ENCODE measurements around the gene UBE2I.

Gene UBE2I

DNA sequence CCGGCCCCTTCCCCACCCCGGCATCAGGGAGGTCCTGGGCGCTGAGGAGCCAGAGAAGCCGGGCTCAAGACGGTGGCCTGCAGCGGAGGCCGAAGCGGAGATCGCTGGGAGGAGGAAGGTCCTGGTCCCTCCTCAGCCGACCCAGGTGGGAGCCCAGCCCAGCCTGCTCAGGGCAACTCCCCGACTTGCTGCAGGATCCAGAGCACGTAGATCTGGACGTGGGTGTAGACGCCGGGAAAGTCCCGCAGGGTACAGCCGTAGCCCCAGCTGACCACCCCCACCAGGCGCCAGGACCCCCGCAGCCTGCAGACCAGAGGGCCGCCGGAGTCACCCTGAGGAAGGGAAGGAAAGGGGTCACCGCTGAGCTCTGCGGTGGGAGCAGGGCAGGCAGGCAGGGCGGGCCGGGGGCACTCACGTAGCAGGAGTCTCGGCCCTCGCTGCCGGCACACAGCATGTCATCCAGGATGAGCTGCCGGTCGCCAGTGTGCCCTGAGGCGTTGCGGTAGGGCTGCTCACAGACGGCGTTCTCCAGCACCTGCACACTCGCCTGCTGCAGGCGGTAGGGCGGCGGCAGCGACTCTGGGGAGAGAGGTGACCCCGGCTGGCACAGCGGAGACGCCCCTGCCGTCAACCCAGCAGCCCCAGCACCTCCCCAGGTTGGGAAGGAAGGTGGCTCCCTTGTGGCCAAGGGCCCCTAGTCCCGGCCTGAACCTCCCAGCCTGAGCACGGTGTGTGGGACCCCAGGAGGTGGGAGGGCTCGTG, 48.1 kb upstream of the UBE2I start:
- Histone ChIP-seq H3K4me2 (ENCODE audit: low read depth, low read length, poor library complexity, severe bottlenecking) (no peak overlapping the region), H3K9me3 (ENCODE audit: insufficient read depth, low read depth, low read length) (no peaks in the 10 kb centered on the region), H4K20me1 (ENCODE audit: insufficient read depth, low read length, poor library complexity, severe bottlenecking) (no peaks in the 10 kb centered on the region), H3K4me3 (ENCODE audit: low read length, poor library complexity, severe bottlenecking) (no peak overlapping the region), H3K36me3 (ENCODE audit: insufficient read depth, low read length) (no peaks in the 10 kb centered on the region), H3K9me2 (replicated peaks; ENCODE audit: low read depth, low read length) (no peaks in the 10 kb centered on the region), H3K4me1 (ENCODE audit: insufficient read depth, low read length, poor library complexity, severe bottlenecking) (no peaks in the 10 kb centered on the region), H3K9ac (ENCODE audit: low read depth, low read length, poor library complexity, severe bottlenecking) (no peak overlapping the region), H3K27me3 (ENCODE audit: insufficient read depth, low read length, poor library complexity, severe bottlenecking) (no peaks in the 10 kb centered on the region), H2AFZ (ENCODE audit: low read length) (no peak overlapping the region), H3K79me2 (ENCODE audit: insufficient read depth, low read length) (no peaks in the 10 kb centered on the region), H3F3A (ENCODE audit: low read depth) (no peaks in the 10 kb centered on the region)
- TF ChIP-seq, protein P1, sequence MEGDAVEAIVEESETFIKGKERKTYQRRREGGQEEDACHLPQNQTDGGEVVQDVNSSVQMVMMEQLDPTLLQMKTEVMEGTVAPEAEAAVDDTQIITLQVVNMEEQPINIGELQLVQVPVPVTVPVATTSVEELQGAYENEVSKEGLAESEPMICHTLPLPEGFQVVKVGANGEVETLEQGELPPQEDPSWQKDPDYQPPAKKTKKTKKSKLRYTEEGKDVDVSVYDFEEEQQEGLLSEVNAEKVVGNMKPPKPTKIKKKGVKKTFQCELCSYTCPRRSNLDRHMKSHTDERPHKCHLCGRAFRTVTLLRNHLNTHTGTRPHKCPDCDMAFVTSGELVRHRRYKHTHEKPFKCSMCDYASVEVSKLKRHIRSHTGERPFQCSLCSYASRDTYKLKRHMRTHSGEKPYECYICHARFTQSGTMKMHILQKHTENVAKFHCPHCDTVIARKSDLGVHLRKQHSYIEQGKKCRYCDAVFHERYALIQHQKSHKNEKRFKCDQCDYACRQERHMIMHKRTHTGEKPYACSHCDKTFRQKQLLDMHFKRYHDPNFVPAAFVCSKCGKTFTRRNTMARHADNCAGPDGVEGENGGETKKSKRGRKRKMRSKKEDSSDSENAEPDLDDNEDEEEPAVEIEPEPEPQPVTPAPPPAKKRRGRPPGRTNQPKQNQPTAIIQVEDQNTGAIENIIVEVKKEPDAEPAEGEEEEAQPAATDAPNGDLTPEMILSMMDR (conservative IDR thresholded peaks at IDR 0.05; ENCODE audit: low read length) = no peak
- no peak for TF ChIP-seq EZH2phosphoT487 (IDR thresholded peaks at IDR 0.05; ENCODE audit: borderline replicate concordance)

DNA sequence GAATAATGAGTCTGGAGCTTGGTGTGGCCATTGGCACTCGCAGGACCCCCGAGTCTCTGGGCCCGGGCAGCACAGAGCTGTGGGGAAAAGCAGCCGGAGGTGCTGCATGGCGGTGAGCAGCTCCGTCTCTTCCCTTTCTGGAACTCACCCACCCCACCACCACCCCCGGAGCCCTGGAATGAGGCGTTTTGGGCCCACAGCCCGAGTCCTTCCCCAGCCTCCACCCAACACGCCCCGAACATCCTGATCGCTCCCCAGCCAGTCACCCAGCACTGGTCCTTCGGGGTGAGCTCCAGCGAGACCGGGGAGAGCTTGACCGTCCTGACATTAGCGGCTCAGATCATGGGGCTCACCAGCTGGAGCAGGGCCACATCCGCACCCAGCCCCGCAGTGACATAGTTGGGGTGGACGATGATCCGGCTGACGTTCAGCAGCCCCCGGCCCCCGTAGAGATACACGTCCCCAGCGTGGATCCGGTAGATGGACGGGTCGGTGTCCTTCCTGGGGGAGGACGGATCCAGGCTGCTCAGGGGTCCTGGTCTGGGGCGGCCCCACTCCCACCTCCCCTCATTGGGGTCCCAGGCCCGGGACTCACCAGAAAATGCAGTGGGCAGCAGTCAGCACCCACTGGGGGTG, 47.1 kb upstream of the UBE2I start:
- no peaks in the 10 kb centered on the region for H4K20me1 ChIP-seq (ENCODE audit: insufficient read depth, low read length, poor library complexity, severe bottlenecking)
- H3K9me2 ChIP-seq (replicated peaks; ENCODE audit: low read depth, low read length) = no peaks in the 10 kb centered on the region
- no peak overlapping the region for H2AFZ ChIP-seq (ENCODE audit: low read length)
- no peak overlapping the region for H3K9ac ChIP-seq (ENCODE audit: low read depth, low read length, poor library complexity, severe bottlenecking)
- no peaks in the 10 kb centered on the region for H3K27me3 ChIP-seq (ENCODE audit: insufficient read depth, low read length, poor library complexity, severe bottlenecking)
- TF ChIP-seq, protein P1 (conservative IDR thresholded peaks at IDR 0.05; ENCODE audit: low read length) = no peak
- no peak for TF ChIP-seq EZH2phosphoT487 (IDR thresholded peaks at IDR 0.05; ENCODE audit: borderline replicate concordance)
- no peaks in the 10 kb centered on the region for H3F3A ChIP-seq (ENCODE audit: low read depth)
- H3K4me1 ChIP-seq (ENCODE audit: insufficient read depth, low read length, poor library complexity, severe bottlenecking) = no peaks in the 10 kb centered on the region
- no peaks in the 10 kb centered on the region for H3K9me3 ChIP-seq (ENCODE audit: insufficient read depth, low read depth, low read length)
- no peaks in the 10 kb centered on the region for H3K79me2 ChIP-seq (ENCODE audit: insufficient read depth, low read length)
- H3K4me3 ChIP-seq (ENCODE audit: low read length, poor library complexity, severe bottlenecking) = no peak overlapping the region
- H3K4me2 ChIP-seq (ENCODE audit: low read depth, low read length, poor library complexity, severe bottlenecking) = no peak overlapping the region
- H3K36me3 ChIP-seq (ENCODE audit: insufficient read depth, low read length) = no peaks in the 10 kb centered on the region

DNA sequence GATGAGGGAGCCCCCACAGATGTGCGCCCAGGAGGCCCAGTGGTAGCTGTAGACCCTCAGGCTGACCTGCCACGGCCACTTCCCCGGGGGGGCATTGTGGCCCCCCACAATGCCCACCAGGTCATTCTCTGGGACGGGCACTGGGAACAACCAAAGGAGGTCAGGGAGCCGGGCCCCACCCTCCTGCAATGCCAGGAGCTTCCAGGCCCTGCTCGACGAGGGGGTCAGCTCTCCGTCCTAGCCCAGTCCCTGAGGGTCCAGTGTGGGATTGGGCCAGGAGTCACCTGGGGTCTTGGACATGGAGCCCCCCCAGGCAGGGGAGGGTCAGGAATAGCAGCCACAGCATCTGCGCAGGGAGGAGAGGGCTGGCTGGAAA, 46.6 kb upstream of the UBE2I start:
- no peaks in the 10 kb centered on the region for H3K27me3 ChIP-seq (ENCODE audit: insufficient read depth, low read length, poor library complexity, severe bottlenecking)
- H3K4me2 ChIP-seq (ENCODE audit: low read depth, low read length, poor library complexity, severe bottlenecking) = no peak overlapping the region
- TF ChIP-seq EZH2phosphoT487 (IDR thresholded peaks at IDR 0.05; ENCODE audit: borderline replicate concordance) = no peak
- TF ChIP-seq, protein P1 (conservative IDR thresholded peaks at IDR 0.05; ENCODE audit: low read length) = no peak
- no peaks in the 10 kb centered on the region for H3K79me2 ChIP-seq (ENCODE audit: insufficient read depth, low read length)
- H3K9ac ChIP-seq (ENCODE audit: low read depth, low read length, poor library complexity, severe bottlenecking) = no peak overlapping the region
- H3K4me1 ChIP-seq (ENCODE audit: insufficient read depth, low read length, poor library complexity, severe bottlenecking) = no peaks in the 10 kb centered on the region
- H3F3A ChIP-seq (ENCODE audit: low read depth) = no peaks in the 10 kb centered on the region
- no peaks in the 10 kb centered on the region for H3K36me3 ChIP-seq (ENCODE audit: insufficient read depth, low read length)
- no peak overlapping the region for H3K4me3 ChIP-seq (ENCODE audit: low read length, poor library complexity, severe bottlenecking)
- H2AFZ ChIP-seq (ENCODE audit: low read length) = no peak overlapping the region
- H3K9me3 ChIP-seq (ENCODE audit: insufficient read depth, low read depth, low read length) = no peaks in the 10 kb centered on the region
- H3K9me2 ChIP-seq (replicated peaks; ENCODE audit: low read depth, low read length) = no peaks in the 10 kb centered on the region
- H4K20me1 ChIP-seq (ENCODE audit: insufficient read depth, low read length, poor library complexity, severe bottlenecking) = no peaks in the 10 kb centered on the region
